ENCODE measurements around the gene ZNF783.
"Not testable (repeated sequence)": the region's sequence is repeated elsewhere in the genome, so short reads cannot be mapped to it uniquely, and the experiment has no call there.

The ZNF783 gene

GRCh38 chr7:149329766-149330334, 67.9 kb downstream of the ZNF783 start:
- DNase-seq (ENCODE audit: low read depth): no peak
- H3K4me3 ChIP-seq (ENCODE audit: low read length): no peak overlapping the region
- TF ChIP-seq CTCF (conservative IDR thresholded peaks at IDR 0.05; ENCODE audit: low read length): no peak

GRCh38 chr7:149330914-149331567, 69.0 kb downstream of the ZNF783 start:
- no peak overlapping the region for H3K4me3 ChIP-seq (ENCODE audit: low read length)
- no peak for TF ChIP-seq CTCF (conservative IDR thresholded peaks at IDR 0.05; ENCODE audit: low read length)
- DNase-seq (ENCODE audit: low read depth): no peak

- DNase-seq (ENCODE audit: low read depth); H3K4me3 ChIP-seq (ENCODE audit: low read length): not testable (repeated sequence)
Measured at GRCh38 chr7:149332602-149333320, 70.8 kb downstream of the ZNF783 start.

GRCh38 chr7:149333321-149333717, 71.3 kb downstream of the ZNF783 start:
- TF ChIP-seq CTCF (conservative IDR thresholded peaks at IDR 0.05; ENCODE audit: low read length): no peak
- no peak for DNase-seq (ENCODE audit: low read depth)
- no peak overlapping the region for H3K4me3 ChIP-seq (ENCODE audit: low read length)

- DNase-seq (ENCODE audit: low read depth): no peak
- no peak overlapping the region for H3K4me3 ChIP-seq (ENCODE audit: low read length)
- no peak for TF ChIP-seq CTCF (conservative IDR thresholded peaks at IDR 0.05; ENCODE audit: low read length)
Measured at GRCh38 chr7:149334219-149334618, 72.2 kb downstream of the ZNF783 start.

All from AG10803 (cell line).